CD8-positive, alpha-beta memory T cell (primary cell): Measurements from ENCODE around the gene UNC45A. TPM values are rescaled to one million over a fixed set of nuclear protein-coding genes. Genes with fewer than 3 reads are reported as not detected.

ENCODE experiments used
- CTCF ChIA-PET: fragments of 350-600 bp; sonication (Branson Sonifier 250); formaldehyde crosslinking; loops from one replicate; lab custom pipeline; 2021; ENCODE audit warnings: antibody characterized with exemption; lab: Charles Lee
- POLR2A ChIA-PET: fragments of 350-600 bp; sonication (Branson Sonifier 250); formaldehyde crosslinking; loops from one replicate; lab custom pipeline; 2021; ENCODE audit warnings: antibody characterized with exemption; lab: Charles Lee
- DNase-seq, 5 donors: peaks; one replicate each; pipeline versions ENCODE4 v3.0.0 to v3.0.0-alpha.2; 2020 to 2022; ENCODE audit warnings: mixed read lengths in 1 of 5
- H3K27ac ChIP-seq: one replicate; pipeline ENCODE4 v1.7.0; 2013; ENCODE audit warnings: low read depth, mild to moderate bottlenecking, low read length, moderate library complexity
- H3K27me3 ChIP-seq: 2 replicates; pipeline ENCODE4 v1.7.0; 2013; ENCODE audit warnings: low read length, mild to moderate bottlenecking; ENCODE audit not compliant: insufficient read depth, poor library complexity, severe bottlenecking
- H3K36me3 ChIP-seq: 2 replicates; pipeline ENCODE4 v1.7.0; 2013; ENCODE audit warnings: mild to moderate bottlenecking, low read length, moderate library complexity; ENCODE audit not compliant: insufficient read depth
- H3K4me1 ChIP-seq: 2 replicates; pipeline ENCODE4 v1.7.0; 2013; ENCODE audit warnings: mild to moderate bottlenecking, low read length, moderate library complexity; ENCODE audit not compliant: insufficient read depth
- H3K4me3 ChIP-seq: 2 replicates; pipeline ENCODE4 v1.7.0; 2013; ENCODE audit warnings: mild to moderate bottlenecking, low read length
- H3K9me3 ChIP-seq: 2 replicates; pipeline ENCODE4 v1.7.0; 2013; ENCODE audit warnings: mild to moderate bottlenecking, low read length
- H3K27ac Mint-ChIP-seq, 8 donors: one replicate each; pipeline ENCODE4 v1.8.0; 2020 to 2021; ENCODE audit warnings: mixed read lengths in 8 of 8, mild to moderate bottlenecking in 6 of 8, inconsistent platforms in 3 of 8, moderate library complexity in 3 of 8
- H3K27me3 Mint-ChIP-seq, 2 donors: one replicate each; pipeline ENCODE4 v1.8.0; 2020 to 2021; ENCODE audit warnings: mixed read lengths in 2 of 2, mild to moderate bottlenecking in 1 of 2, moderate library complexity in 1 of 2
- H3K36me3 Mint-ChIP-seq, 3 donors: one replicate each; pipeline ENCODE4 v1.8.0; 2020 to 2021; ENCODE audit warnings: mixed read lengths in 3 of 3, inconsistent platforms in 1 of 3, mild to moderate bottlenecking in 1 of 3
- H3K4me1 Mint-ChIP-seq, 3 donors: one replicate each; pipeline ENCODE4 v1.8.0; 2020 to 2021; ENCODE audit warnings: mixed read lengths in 3 of 3, inconsistent platforms in 1 of 3, mild to moderate bottlenecking in 1 of 3
- H3K4me3 Mint-ChIP-seq, 7 donors: one replicate each; pipeline ENCODE4 v1.8.0; 2020 to 2021; ENCODE audit warnings: mixed read lengths in 7 of 7, mild to moderate bottlenecking in 6 of 7, moderate library complexity in 4 of 7, inconsistent platforms in 2 of 7
- H3K9me3 Mint-ChIP-seq, 5 donors: one replicate each; pipeline ENCODE4 v1.8.0; 2020 to 2022; ENCODE audit warnings: mixed read lengths in 5 of 5, mild to moderate bottlenecking in 3 of 5, moderate library complexity in 2 of 5, inconsistent platforms in 1 of 5
- polyA plus RNA-seq: library from polyadenylated mRNA; unstranded; fragments of 300-500 nt; fragmentation: Illumina TruSeq; gene quantifications from one replicate; pipeline ENCODE4 v1.2.3, GENCODE V29; 2021
- total RNA-seq, 2 experiments: library from RNA; stranded (reverse); gene quantifications; one replicate each; pipeline ENCODE4 v1.2.3, GENCODE V29; 2021

The UNC45A gene
- total and polyA plus RNA-seq, 3 experiments from 2014 or later, result 68.6 to 78.2 (median 74.6) TPM

DNA sequence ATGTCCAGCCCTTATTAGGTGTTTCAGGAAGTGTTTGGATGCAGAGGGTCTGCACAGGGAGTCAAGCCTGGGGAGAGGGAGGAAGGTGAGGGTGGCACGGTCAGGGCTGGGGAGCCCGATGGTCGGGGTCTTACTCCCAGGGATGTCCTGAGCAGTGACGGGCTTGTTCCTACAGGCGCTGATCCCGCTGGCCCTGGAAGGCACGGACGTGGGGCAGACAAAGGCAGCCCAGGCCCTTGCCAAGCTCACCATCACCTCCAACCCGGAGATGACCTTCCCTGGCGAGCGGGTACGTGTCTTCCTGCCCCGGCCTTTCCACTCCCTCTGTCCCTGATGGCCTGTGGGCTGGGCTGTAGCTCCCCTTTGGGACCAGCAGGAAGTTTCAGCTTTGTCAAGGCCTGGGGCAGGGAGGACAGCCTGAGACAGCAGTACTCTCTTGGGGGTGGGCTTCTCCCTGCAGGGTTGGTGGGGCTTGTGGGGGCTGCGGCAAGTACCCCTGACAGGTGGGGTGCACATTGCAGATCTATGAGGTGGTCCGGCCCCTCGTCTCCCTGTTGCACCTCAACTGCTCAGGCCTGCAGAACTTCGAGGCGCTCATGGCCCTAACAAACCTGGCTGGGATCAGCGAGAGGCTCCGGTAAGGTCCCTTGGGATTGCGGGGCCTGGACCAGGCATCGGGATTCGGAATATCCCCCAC is 15.0 kb downstream of the UNC45A start:
- peak overlapping the region; percentile 16 for H3K27ac ChIP-seq

DNA sequence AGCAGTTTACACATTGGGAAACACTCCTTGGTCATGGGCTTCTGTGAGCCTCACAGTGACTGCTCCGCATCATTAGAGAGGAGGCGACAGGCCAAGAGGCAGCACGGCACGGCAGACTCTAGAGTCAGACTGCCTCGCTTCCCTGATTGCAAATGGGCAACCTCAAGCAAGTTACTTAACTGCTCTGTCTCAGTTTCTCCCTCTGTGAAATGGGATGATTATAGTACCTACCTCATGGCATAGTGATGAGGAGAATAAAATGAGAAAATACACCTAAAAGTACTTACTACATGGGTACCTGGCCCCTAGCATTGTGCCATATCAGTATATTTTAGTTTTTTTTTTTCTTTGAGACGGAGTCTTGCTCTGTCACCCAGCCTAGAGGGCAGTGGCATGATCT is 15.6 kb downstream of the UNC45A start:
- H3K9me3 Mint-ChIP-seq, result no peaks in the 10 kb centered on the region
- H3K27ac ChIP-seq, result no peak overlapping the region
- H3K36me3 ChIP-seq, result peaks cover 12% of the 10 kb centered on the region
- H3K4me1 ChIP-seq, result peaks cover 6% of the 10 kb centered on the region
- ChIA-PET CTCF (interaction anchor here (9.2 kb wide), 1 partner anchor 17 kb away, joined by 158 read pairs; the partner anchor contains the start of genes HDDC3 and UNC45A), POLR2A (no interaction called here)
- H3K27me3 ChIP-seq, result no peaks in the 10 kb centered on the region
- H3K27ac Mint-ChIP-seq, result peak overlapping the region in 1 of 8 donors; percentile 29
- DNase-seq, result no peak
- peaks cover 1 to 13% (median 5%) of the 10 kb centered on the region in 3 donors for H3K4me1 Mint-ChIP-seq
- peaks cover 0 to 80% (median 7%) of the 10 kb centered on the region in 3 donors for H3K36me3 Mint-ChIP-seq
- H3K4me3 ChIP-seq, result no peak overlapping the region
- no peak overlapping the region for H3K4me3 Mint-ChIP-seq
- H3K27me3 Mint-ChIP-seq, result no peaks in the 10 kb centered on the region
- H3K9me3 ChIP-seq, result no peaks in the 10 kb centered on the region

More for the DNA sequence above, 15.0 kb downstream of the UNC45A start:
- no peak overlapping the region for H3K4me3 Mint-ChIP-seq
- peak overlapping the region in 2 of 8 donors; percentile 29 to 41 for H3K27ac Mint-ChIP-seq
- DNase-seq, result no peak
- Histone ChIP-seq H3K4me1 (peaks cover under 1% of the 10 kb centered on the region), H3K9me3 (no peaks in the 10 kb centered on the region), H3K4me3 (no peak overlapping the region), H3K27me3 (no peaks in the 10 kb centered on the region), H3K36me3 (peaks cover 12% of the 10 kb centered on the region)
- no peaks in the 10 kb centered on the region for H3K27me3 Mint-ChIP-seq
- peaks cover 0 to 9% (median 5%) of the 10 kb centered on the region in 3 donors for H3K4me1 Mint-ChIP-seq
- H3K9me3 Mint-ChIP-seq, result no peaks in the 10 kb centered on the region
- CTCF ChIA-PET, result interaction anchor here (1.5 to 9.2 kb wide), 2 partner anchors 16 to 18 kb away, joined by 5 to 158 read pairs; partner anchors contain the start of genes HDDC3 and UNC45A
- POLR2A ChIA-PET, result interaction anchor here (0.6 kb wide), 1 partner anchor 18 kb away, joined by 3 read pairs; the partner anchor contains the start of gene HDDC3
- H3K36me3 Mint-ChIP-seq, result peaks cover 0 to 84% (median 7%) of the 10 kb centered on the region in 3 donors

DNA sequence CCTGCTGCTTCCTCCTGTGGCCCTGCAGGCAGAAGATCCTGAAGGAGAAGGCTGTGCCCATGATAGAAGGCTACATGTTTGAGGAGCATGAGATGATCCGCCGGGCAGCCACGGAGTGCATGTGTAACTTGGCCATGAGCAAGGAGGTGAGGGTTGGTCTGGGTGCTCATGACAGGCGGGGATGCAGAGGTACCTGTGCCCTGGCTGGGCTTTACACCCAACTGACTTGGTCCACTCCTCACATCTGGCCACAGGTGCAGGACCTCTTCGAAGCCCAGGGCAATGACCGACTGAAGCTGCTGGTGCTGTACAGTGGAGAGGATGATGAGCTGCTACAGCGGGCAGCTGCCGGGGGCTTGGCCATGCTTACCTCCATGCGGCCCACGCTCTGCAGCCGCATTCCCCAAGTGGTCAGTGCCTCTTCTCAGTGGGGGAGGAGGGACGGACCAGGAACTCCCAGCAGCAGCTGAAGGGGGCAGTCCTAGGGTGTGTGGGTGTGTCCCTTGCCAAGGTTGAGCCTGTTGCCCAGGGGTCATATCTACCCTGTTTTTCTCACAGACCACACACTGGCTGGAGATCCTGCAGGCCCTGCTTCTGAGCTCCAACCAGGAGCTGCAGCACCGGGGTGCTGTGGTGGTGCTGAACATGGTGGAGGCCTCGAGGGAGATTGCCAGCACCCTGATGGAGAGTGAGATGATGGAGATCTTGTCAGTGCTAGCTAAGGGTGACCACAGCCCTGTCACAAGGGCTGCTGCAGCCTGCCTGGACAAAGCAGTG is 18.0 kb downstream of the UNC45A start:
- Mint-ChIP-seq H3K27ac (peak overlapping the region in 1 of 8 donors; percentile 90), H3K4me3 (peak overlapping the region in 4 of 7 donors; percentile 25 to 74 (median 42)), H3K27me3 (no peaks in the 10 kb centered on the region), H3K4me1 (peaks cover 5 to 27% (median 14%) of the 10 kb centered on the region in 3 donors), H3K36me3 (peaks cover 0 to 60% (median 3%) of the 10 kb centered on the region in 3 donors), H3K9me3 (no peaks in the 10 kb centered on the region)
- Histone ChIP-seq H3K4me1 (peaks cover 14% of the 10 kb centered on the region), H3K27me3 (no peaks in the 10 kb centered on the region), H3K9me3 (no peaks in the 10 kb centered on the region), H3K4me3 (no peak overlapping the region), H3K36me3 (peaks cover 4% of the 10 kb centered on the region), H3K27ac (no peak overlapping the region)
- ChIA-PET POLR2A (interaction anchor here (0.6 kb wide), 1 partner anchor 85 kb away, joined by 3 read pairs; no protein-coding TSS in a partner anchor), CTCF (interaction anchor here (1.5 to 9.2 kb wide), 2 partner anchors 13 to 19 kb away, joined by 4 to 158 read pairs; partner anchors contain the start of genes HDDC3 and UNC45A)
- DNase-seq, result no peak

DNA sequence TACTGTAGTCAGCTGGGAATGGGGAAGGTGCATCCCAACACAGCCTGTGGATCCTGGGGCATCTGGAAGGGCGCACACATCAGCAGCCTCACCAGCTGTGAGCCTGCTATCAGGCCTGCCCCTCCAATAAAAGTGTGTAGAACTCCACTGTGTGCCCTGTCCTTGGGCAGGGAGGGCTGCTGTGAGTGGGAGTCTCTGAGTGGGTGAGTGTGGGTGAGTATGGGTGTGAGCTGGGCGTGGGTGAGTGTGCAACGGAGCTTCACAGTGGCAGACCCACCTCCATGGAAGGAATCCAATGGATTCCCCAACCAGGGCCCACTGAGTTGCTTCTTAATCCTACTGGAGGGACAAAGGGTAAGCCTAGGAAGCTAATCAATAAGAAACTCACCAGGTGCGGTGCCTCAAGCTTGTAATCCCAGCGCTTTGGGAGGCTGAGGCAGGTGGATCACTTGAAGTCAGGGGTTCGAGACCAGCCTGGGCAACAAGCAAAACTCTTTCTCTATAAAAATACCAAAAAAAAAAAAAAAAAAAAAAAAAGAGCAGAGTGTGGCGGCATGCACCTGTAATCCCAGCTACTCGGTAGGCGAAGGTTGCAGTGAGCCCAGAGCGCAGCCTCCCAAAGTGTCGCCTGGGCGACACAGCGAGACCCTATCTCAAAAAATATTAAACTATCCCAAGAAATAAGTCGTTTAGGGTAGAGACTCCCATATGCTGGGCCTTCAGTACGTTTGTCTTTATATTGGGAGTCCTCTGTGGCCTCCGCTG is 19.0 kb downstream of the UNC45A start:
- Mint-ChIP-seq H3K4me1 (peaks cover 5 to 27% (median 14%) of the 10 kb centered on the region in 3 donors), H3K27me3 (no peaks in the 10 kb centered on the region), H3K27ac (peak overlapping the region; percentile 32 to 97 (median 92)), H3K4me3 (peak overlapping the region; percentile 86 to 95 (median 88)), H3K36me3 (peaks cover 0 to 51% (median 3%) of the 10 kb centered on the region in 3 donors), H3K9me3 (no peaks in the 10 kb centered on the region)
- H3K27ac ChIP-seq, result peak overlapping the region; percentile 89
- peaks cover 14% of the 10 kb centered on the region for H3K4me1 ChIP-seq
- POLR2A ChIA-PET, result interaction anchor here (0.5 to 1.9 kb wide), 7 partner anchors 19 to 752 kb away, joined by 3 to 17 read pairs (median 6); partner anchors contain the start of genes HDDC3 and UNC45A
- no peak for DNase-seq
- H3K27me3 ChIP-seq, result no peaks in the 10 kb centered on the region
- CTCF ChIA-PET, result interaction anchor here (0.7 to 9.2 kb wide), 9 partner anchors 8 to 423 kb away, joined by 3 to 158 read pairs (median 4); partner anchors contain the start of genes HDDC3 and UNC45A
- no peaks in the 10 kb centered on the region for H3K36me3 ChIP-seq
- peak overlapping the region; percentile 64 for H3K4me3 ChIP-seq
- H3K9me3 ChIP-seq, result no peaks in the 10 kb centered on the region

DNA sequence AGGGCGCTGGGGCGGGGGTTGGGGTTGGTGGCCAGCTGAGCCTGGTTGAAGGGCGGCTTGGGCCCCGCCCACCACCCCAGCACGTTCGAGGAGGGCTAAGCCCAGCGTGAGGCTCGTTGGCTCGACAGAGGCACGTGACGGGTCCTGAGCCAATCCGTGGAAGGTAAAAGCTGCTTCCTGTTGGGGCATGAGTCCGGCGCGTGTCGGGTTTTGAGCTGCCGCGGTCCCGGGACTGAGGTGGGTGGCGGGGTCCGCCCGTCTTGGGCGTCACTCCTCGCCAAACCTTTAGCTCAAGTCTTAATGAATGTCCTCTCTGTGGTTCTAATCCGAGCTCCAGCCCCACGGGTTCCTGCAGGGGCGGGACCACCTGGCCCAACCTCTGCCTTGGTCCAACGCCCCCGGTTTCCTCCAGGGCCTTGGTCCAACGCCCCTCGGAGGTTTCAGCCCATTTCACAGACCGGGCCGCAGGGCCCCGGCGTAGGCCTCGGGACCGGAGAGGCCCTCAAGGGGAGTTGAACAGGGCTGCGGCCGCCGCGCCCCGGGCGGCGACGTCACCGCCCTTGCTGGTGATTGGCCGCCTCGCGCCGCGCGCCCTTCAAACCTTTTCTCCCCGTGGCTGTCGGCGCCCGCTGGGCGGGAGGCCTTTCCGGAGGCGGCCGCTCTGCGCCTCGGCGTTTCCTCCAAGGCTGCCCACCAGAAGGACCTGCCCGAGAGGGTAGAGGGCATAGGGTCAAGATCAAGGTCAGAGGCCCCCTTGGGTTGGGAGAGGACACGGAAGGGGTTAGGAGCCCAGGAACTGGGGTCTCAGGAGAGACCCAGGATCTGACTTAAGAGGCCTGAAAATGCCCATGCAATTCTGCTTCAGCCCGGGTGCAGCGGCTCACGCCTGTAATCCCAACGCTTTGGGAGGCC is 19.9 kb downstream of the UNC45A start, which contains the start of gene RCCD1:
Gene RCCD1, plus strand, starts transcription at position 173 of the 912 bp plus-strand sequence. CDS start 1,851 bp downstream, outside the sequence.
- peak within 1 kb of the TSS; percentile 86 to 95 (median 88) for H3K4me3 Mint-ChIP-seq
- Histone ChIP-seq H3K4me3 (peak within 1 kb of the TSS; percentile 64), H3K4me1 (peaks cover 14% of the 10 kb centered on the region), H3K27me3 (no peaks in the 10 kb centered on the region), H3K27ac (peak within 1 kb of the TSS; percentile 89), H3K9me3 (no peaks in the 10 kb centered on the region), H3K36me3 (no peaks in the 10 kb centered on the region)
- H3K36me3 Mint-ChIP-seq, result peaks cover 0 to 49% (median 3%) of the 10 kb centered on the region in 3 donors
- H3K9me3 Mint-ChIP-seq, result no peaks in the 10 kb centered on the region
- H3K4me1 Mint-ChIP-seq, result peaks cover 5 to 27% (median 14%) of the 10 kb centered on the region in 3 donors
- H3K27me3 Mint-ChIP-seq, result no peaks in the 10 kb centered on the region
- DNase-seq, result peak; percentile 82 to 92 (median 84)
- peak within 1 kb of the TSS; percentile 87 to 97 (median 92) for H3K27ac Mint-ChIP-seq
- ChIA-PET POLR2A (interaction anchor here (0.5 to 1.9 kb wide), 9 partner anchors 20 to 1846 kb away, joined by 3 to 17 read pairs (median 6); partner anchors contain the start of genes HDDC3, MAN2A2 and UNC45A), CTCF (interaction anchor here (0.5 to 9.2 kb wide), 11 partner anchors 9 to 318 kb away, joined by 3 to 158 read pairs (median 5); partner anchors contain the start of genes HDDC3 and UNC45A)

DNA sequence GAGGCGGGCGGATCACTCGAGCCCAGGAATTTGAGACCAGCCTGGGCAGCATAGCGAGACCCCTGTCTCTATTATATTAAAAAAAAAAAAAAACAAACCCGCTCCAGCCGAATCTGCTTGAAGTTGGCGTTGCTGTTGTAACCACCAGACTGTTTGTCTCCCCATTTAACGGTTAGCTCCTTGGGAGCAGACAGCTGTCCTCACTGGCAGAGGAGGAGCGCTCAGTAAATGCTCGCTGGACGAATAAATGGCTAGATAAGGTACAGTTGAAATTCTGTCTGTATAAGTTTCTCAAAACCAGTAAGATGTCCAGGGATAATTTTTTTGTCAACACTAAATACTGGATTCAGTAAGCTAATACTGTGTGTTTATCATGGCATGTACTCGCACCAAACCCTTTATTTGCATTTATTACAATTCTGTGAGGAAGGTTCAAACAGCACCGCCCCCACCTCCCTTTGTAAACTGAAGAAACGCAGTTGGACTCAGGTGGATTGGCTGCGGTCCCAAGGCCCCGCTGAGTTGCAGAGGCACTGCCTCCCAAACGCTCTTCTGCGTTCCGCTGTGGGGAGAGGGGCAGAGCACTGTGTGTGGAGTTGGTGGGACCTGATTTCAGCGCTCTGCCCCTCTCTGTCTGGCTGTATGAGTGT is 20.7 kb downstream of the UNC45A start:
- Mint-ChIP-seq H3K4me3 (peak overlapping the region; percentile 64 to 95 (median 88)), H3K27me3 (no peaks in the 10 kb centered on the region), H3K27ac (peak overlapping the region in 6 of 8 donors; percentile 29 to 94 (median 66)), H3K36me3 (peaks cover 0 to 49% (median 3%) of the 10 kb centered on the region in 3 donors), H3K4me1 (peaks cover 5 to 27% (median 14%) of the 10 kb centered on the region in 3 donors), H3K9me3 (no peaks in the 10 kb centered on the region)
- DNase-seq, result no peak
- Histone ChIP-seq H3K27me3 (no peaks in the 10 kb centered on the region), H3K4me3 (peak overlapping the region; percentile 64), H3K36me3 (no peaks in the 10 kb centered on the region), H3K4me1 (peaks cover 14% of the 10 kb centered on the region), H3K27ac (peak overlapping the region; percentile 89), H3K9me3 (no peaks in the 10 kb centered on the region)
- POLR2A ChIA-PET, result interaction anchor here (0.6 to 1.9 kb wide), 3 partner anchors 24 to 53 kb away, joined by 3 to 6 read pairs (median 6); partner anchors contain the start of genes HDDC3 and MAN2A2
- CTCF ChIA-PET, result interaction anchor here (0.9 to 9.2 kb wide), 20 partner anchors 10 to 302 kb away, joined by 3 to 158 read pairs (median 6); partner anchors contain the start of genes HDDC3, UNC45A and VPS33B
